HepG2 (cell line): ENCODE results near the gene SAC3D1. TPM values are rescaled to one million over a fixed set of nuclear protein-coding genes. Genes with fewer than 3 reads are reported as not detected.

Source experiments
- ATAC-seq: fragments of 200-7000 bp; cut with Tn5 transposase; 3 replicates; pipeline ENCODE4 v1.9.1; 2020; ENCODE audit warnings: mild to moderate bottlenecking, moderate library complexity
- BruUV-seq: library from RNA; stranded (reverse); fragments of 400-500 nt; replicated peaks from 2 replicates; lab custom pipeline; 2021; lab: Mats Ljungman, UMichigan
- CTCF ChIA-PET: fragments of 300-600 bp; formaldehyde crosslinking; extraction: SDS; loops from one replicate; lab custom pipeline; 2021; ENCODE audit warnings: low total read pairs, inconsistent platforms, low intra/inter-chr PET ratio; lab: Yijun Ruan, JAX
- POLR2A ChIA-PET: fragments of 350-600 bp; sonication (Branson Sonifier 250); formaldehyde crosslinking; loops from one replicate; lab custom pipeline; 2020; ENCODE audit warnings: antibody characterized with exemption, inconsistent platforms; lab: Yijun Ruan, JAX
- DNase-seq: peaks from one replicate; pipeline ENCODE4 v3.0.0-alpha.2; 2015; ENCODE audit warnings: low spot score
- FAIRE-seq: peaks from 3 replicates; lab custom pipeline; 2011; peaks lifted over from hg19 to GRCh38; lab: Jason Lieb, UNC
- H2AFZ ChIP-seq: one replicate; pipeline ENCODE4 v1.6.1; 2011; ENCODE audit warnings: low read length, inconsistent platforms
- H3K27ac ChIP-seq: fragments of 300-600 bp; 3 replicates; pipeline ENCODE4 v1.8.0; 2011; ENCODE audit warnings: mixed run types, mild to moderate bottlenecking, mixed read lengths, low read length, inconsistent platforms; ENCODE audit not compliant: insufficient read depth; ENCODE audit errors: extremely low read length
- H3K27me3 ChIP-seq, 2 experiments: fragments of 200-600 bp in 1 of 2; 2 replicates in 1 of 2; 3 replicates in 1 of 2; pipeline versions ENCODE4 v1.6.0 to v1.8.0; 2011; ENCODE audit warnings: low read length in 2 of 2, mild to moderate bottlenecking in 2 of 2, moderate library complexity in 2 of 2, inconsistent platforms in 1 of 2; ENCODE audit not compliant: insufficient read depth in 2 of 2, control insufficient read depth in 1 of 2
- H3K36me3 ChIP-seq, 2 experiments: fragments of 200-600 bp in 1 of 2; replicated peaks in 1 of 2; 2 replicates in 1 of 2; 3 replicates in 1 of 2; pipeline versions ENCODE4 v1.5.1 to v1.8.0; 2011; ENCODE audit warnings: low read length in 2 of 2, inconsistent platforms in 1 of 2; ENCODE audit not compliant: insufficient read depth in 2 of 2, control insufficient read depth in 1 of 2
- H3K4me1 ChIP-seq: 2 replicates; pipeline ENCODE4 v1.5.1; 2012; ENCODE audit warnings: low read length, inconsistent platforms; ENCODE audit not compliant: insufficient read depth
- H3K4me2 ChIP-seq: 2 replicates; pipeline ENCODE4 v1.6.0; 2011; ENCODE audit warnings: low read depth, low read length, inconsistent platforms
- H3K4me3 ChIP-seq, 3 experiments: fragments of 200-600 bp in 1 of 3; sonication (generic), shearing (Covaris generic) in 1 of 3; replicated peaks in 1 of 3; 2 replicates each; pipeline ENCODE4 v1.5.1; 2011 to 2016; ENCODE audit warnings: low read length in 3 of 3, inconsistent platforms in 2 of 3, low read depth in 2 of 3, mild to moderate bottlenecking in 2 of 3, control low read depth in 1 of 3, mixed read lengths in 1 of 3; ENCODE audit not compliant: insufficient read depth in 1 of 3
- H3K79me2 ChIP-seq: one replicate; pipeline ENCODE4 v1.6.1; 2011; ENCODE audit warnings: low read length, inconsistent platforms; ENCODE audit not compliant: insufficient read depth
- H3K9ac ChIP-seq: 2 replicates; pipeline ENCODE4 v1.6.0; 2011; ENCODE audit warnings: mild to moderate bottlenecking, low read depth, low read length, inconsistent platforms; ENCODE audit not compliant: insufficient read depth
- H3K9me3 ChIP-seq: 2 replicates; pipeline ENCODE4 v1.5.1; 2012; ENCODE audit warnings: mild to moderate bottlenecking, low read length
- H4K20me1 ChIP-seq: 2 replicates; pipeline ENCODE4 v1.6.0; 2011; ENCODE audit warnings: inconsistent platforms, mild to moderate bottlenecking, low read length, moderate library complexity; ENCODE audit not compliant: insufficient read depth
- E2F2 ChIP-seq: sonication (generic); formaldehyde crosslinking; IDR thresholded peaks from 2 replicates; pipeline ENCODE4 v1.4.0; 2020; ENCODE audit warnings: missing genetic modification reagents, borderline replicate concordance
- KMT2B ChIP-seq: IDR thresholded peaks from 2 replicates; pipeline ENCODE4 v1.6.1; 2016; ENCODE audit warnings: missing genetic modification reagents, missing compliant biosample characterization
- MIER2 ChIP-seq: IDR thresholded peaks from 2 replicates; pipeline ENCODE4 v1.6.1; 2016; ENCODE audit warnings: missing biosample characterization, missing genetic modification reagents
- PHF20 ChIP-seq: sonication (generic); formaldehyde crosslinking; IDR thresholded peaks from 2 replicates; pipeline ENCODE4 v1.5.0; 2020; ENCODE audit warnings: mild to moderate bottlenecking, missing genetic modification reagents
- PRMT3 ChIP-seq: sonication (generic); formaldehyde crosslinking; IDR thresholded peaks from 2 replicates; pipeline ENCODE4 v1.8.1; 2022; ENCODE audit warnings: low read depth, mild to moderate bottlenecking, moderate library complexity, missing genetic modification reagents, borderline replicate concordance
- REST ChIP-seq, 2 experiments: IDR thresholded peaks; 2 replicates each; pipeline ENCODE4 v1.6.1; 2011 to 2012; ENCODE audit warnings: low read length in 2 of 2, borderline replicate concordance in 1 of 2, low read depth in 1 of 2, mild to moderate bottlenecking in 1 of 2, moderate library complexity in 1 of 2
- SMC3 ChIP-seq: IDR thresholded peaks from 2 replicates; pipeline ENCODE4 v1.6.1; 2011; ENCODE audit warnings: low read length, improper control_type of control experiment
- U2AF1 ChIP-seq: fragments of 200-400 bp; formaldehyde crosslinking; optimal IDR thresholded peaks from 2 replicates; pipeline ENCODE3; 2017; ENCODE audit warnings: mild to moderate bottlenecking, low read depth, low read length
- YY1 ChIP-seq: IDR thresholded peaks from 2 replicates; pipeline ENCODE4 v1.6.1; 2011; ENCODE audit warnings: low read length, low read depth, moderate library complexity, mild to moderate bottlenecking; ENCODE audit not compliant: insufficient read depth, insufficient replicate concordance
- ZBTB26 ChIP-seq: IDR thresholded peaks from 2 replicates; pipeline ENCODE4 v1.6.1; 2016; ENCODE audit warnings: missing compliant biosample characterization, missing genetic modification reagents, borderline replicate concordance
- ZNF253 ChIP-seq: sonication (generic); formaldehyde crosslinking; IDR thresholded peaks from 2 replicates; pipeline ENCODE4 v1.8.0; 2022; ENCODE audit warnings: mild to moderate bottlenecking, missing genetic modification reagents, borderline replicate concordance
- ZNF569 ChIP-seq: sonication (generic); formaldehyde crosslinking; IDR thresholded peaks from 2 replicates; pipeline ENCODE4 v1.5.0; 2020; ENCODE audit warnings: mild to moderate bottlenecking, missing genetic modification reagents, moderate library complexity, borderline replicate concordance
- ZNF703 ChIP-seq: sonication (generic); formaldehyde crosslinking; IDR thresholded peaks from 2 replicates; pipeline ENCODE4 v1.5.1; 2020; ENCODE audit warnings: missing genetic modification reagents, mild to moderate bottlenecking, moderate library complexity, borderline replicate concordance
- ZNF740 ChIP-seq: sonication (generic); formaldehyde crosslinking; IDR thresholded peaks from 2 replicates; pipeline ENCODE4 v1.4.0; 2020; ENCODE audit warnings: missing genetic modification reagents
- ZNF878 ChIP-seq: sonication (generic); formaldehyde crosslinking; IDR thresholded peaks from 2 replicates; pipeline ENCODE4 v1.8.1; 2023; ENCODE audit warnings: mild to moderate bottlenecking, missing genetic modification reagents, moderate library complexity
- ZUFSP ChIP-seq: sonication (generic); formaldehyde crosslinking; IDR thresholded peaks from 2 replicates; pipeline ENCODE4 v1.9.0; 2021; ENCODE audit warnings: missing genetic modification reagents, mild to moderate bottlenecking, borderline replicate concordance
- WGBS: methylation state at CpG from one replicate; pipeline ENCODE4 v1.1.6; 2017; ENCODE audit warnings: low lambda C conversion rate; 5-methylcytosine and 5-hydroxymethylcytosine counted together
- in situ Hi-C: cut with HindIII; loops from 2 replicates; pipeline ENCODE4 v1.10.0; 2017; ENCODE audit warnings: low pct_unique_long_range_greater_than_20kb; ENCODE audit not compliant: extremely low pct_ligation_motif_present
- intact Hi-C: fragments of 100-400 bp; cut with micrococcal nuclease; formaldehyde crosslinking; loops from one replicate; pipeline ENCODE4 v1.10.0; 2022; ENCODE audit not compliant: unreplicated experiment
- polyA plus RNA-seq, 8 experiments: library from polyadenylated mRNA; depleted of rRNA in 3 of 8; stranded (reverse) in 7 of 8; unstranded in 1 of 8; fragments of >200 nt; fragmentation: Illumina TruSeq in 4 of 8; extraction: Trizol in 4 of 8; gene quantifications; 2 replicates each; pipeline versions ENCODE4 v1.2.1 to v1.2.3, GENCODE V29; 2011 to 2016; ENCODE audit warnings: low read depth in 4 of 8, missing spikeins in 1 of 8, mixed read lengths in 1 of 8; ENCODE audit not compliant: insufficient read depth in 1 of 8
- total RNA-seq, 5 experiments: library from RNA; depleted of rRNA; stranded (reverse); fragments of >200 nt; fragmentation: Illumina TruSeq; extraction: Trizol; gene quantifications; 2 replicates each; pipeline ENCODE4 v1.2.3, GENCODE V29; 2016; ENCODE audit warnings: low read depth in 1 of 5

The SAC3D1 gene
- total and polyA plus RNA-seq, 2 of the 13 experiments (the other 11 are each of a cell fraction or from before 2014, with no cell fraction given): 7.4 to 36.3 TPM

- no peak for DNase-seq
- H3K4me3 ChIP-seq: no peak overlapping the region
- no peak overlapping the region for H3K4me2 ChIP-seq
- peaks cover 0 to 6% of the 10 kb centered on the region in 2 experiments; a peak in 2 of 5 replicates for H3K27me3 ChIP-seq
- H3K79me2 ChIP-seq: no peaks in the 10 kb centered on the region
- no peak overlapping the region for H3K27ac ChIP-seq
- peaks cover 69% of the 10 kb centered on the region for H3K4me1 ChIP-seq
- no peak for FAIRE-seq
- no peaks in the 10 kb centered on the region for H4K20me1 ChIP-seq
- H3K9ac ChIP-seq: no peak overlapping the region
- H2AFZ ChIP-seq: no peak overlapping the region
- 58% methylated on average over 5 of the region's 7 CpGs for WGBS
- H3K36me3 ChIP-seq: no peaks in the 10 kb centered on the region
- H3K9me3 ChIP-seq: no peaks in the 10 kb centered on the region
- ATAC-seq: no peak
- in situ Hi-C loops: no loop called here
- POLR2A ChIA-PET: interaction anchor here (0.6 to 2.3 kb wide), 2 partner anchors 11 to 162 kb away, joined by 3 to 5 read pairs; partner anchors contain the start of gene ARL2
- intact Hi-C loops: no loop called here
- no TSS peak for BruUV-seq
- CTCF ChIA-PET: interaction anchor here (1.2 kb wide), 1 partner anchor 10 kb away, joined by 3 read pairs; the partner anchor contains the start of gene ARL2
- TF ChIP-seq PRMT3 (CRISPR knock-in tag): no peak
- no peak for TF ChIP-seq ZUFSP (CRISPR knock-in tag)
- TF ChIP-seq ZNF703 (CRISPR knock-in tag): no peak
- TF ChIP-seq ZBTB26 (CRISPR knock-in tag): 0 out of 2 replicates have a peak, but pooled peaks have one; percentile 34
- no peak for TF ChIP-seq PHF20
- no peak for TF ChIP-seq YY1
- TF ChIP-seq SMC3: no peak
- no peak for TF ChIP-seq ZNF569 (CRISPR knock-in tag)
- no peak for TF ChIP-seq ZNF878 (CRISPR knock-in tag)
- TF ChIP-seq REST (IDR thresholded peaks at IDR 0.05; ENCODE audit: borderline replicate concordance in 1 of 2, low read depth in 1 of 2, low read length in 2 of 2): peak; percentile 75 to 93
- no peak for TF ChIP-seq E2F2
- TF ChIP-seq U2AF1: no peak
- TF ChIP-seq ZNF253 (CRISPR knock-in tag): no peak
- TF ChIP-seq ZNF740 (CRISPR knock-in tag): no peak
- TF ChIP-seq MIER2: peak; percentile 94
- TF ChIP-seq KMT2B (CRISPR knock-in tag): no peak
These were observed 37.7 kb upstream of the SAC3D1 start for GRCh38 chr11:65003282-65003681.
